ENCODE measurements around the gene C15orf62.

C15orf62 gene

DNA sequence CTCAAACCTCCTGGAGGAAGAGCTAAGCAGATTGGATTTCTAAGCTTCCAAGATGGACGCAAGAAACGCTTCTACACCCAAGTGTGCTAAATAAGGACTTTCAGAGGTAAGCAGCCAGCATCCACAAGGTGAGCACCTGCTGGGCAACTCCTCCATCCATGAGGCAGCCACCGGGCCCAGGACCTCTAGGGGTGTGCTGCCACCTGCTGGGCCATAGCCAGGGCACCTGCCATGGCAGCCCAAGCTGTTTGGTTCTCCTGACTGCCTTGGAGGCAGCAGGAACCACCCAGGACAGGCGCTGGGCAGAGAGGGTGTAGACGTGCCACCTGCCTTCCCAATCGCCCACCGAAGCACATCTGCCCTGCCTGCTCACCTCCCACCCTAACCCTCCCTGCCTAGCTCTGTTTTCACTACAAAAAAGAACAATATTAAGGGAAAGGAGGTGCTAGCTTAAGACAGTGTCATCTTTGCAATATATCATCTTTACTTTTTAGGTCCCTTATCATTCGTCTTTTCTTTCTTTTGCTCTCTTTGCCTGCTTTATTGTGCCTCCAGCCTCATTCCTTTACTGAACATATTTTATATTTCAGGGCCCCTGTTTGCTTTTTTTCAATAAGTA lies 12.9 kb downstream of the C15orf62 start:
- Histone ChIP-seq H3K9me3 (ENCODE audit: control insufficient read depth, insufficient read depth, low read length) (no peaks in the 10 kb centered on the region), H3K4me1 (ENCODE audit: insufficient read depth, low read length) (peaks cover 8% of the 10 kb centered on the region; the same call in 1 of the 2 replicates), H3K9ac (ENCODE audit: low read depth, low read length) (no peak overlapping the region), H3K36me3 (ENCODE audit: insufficient read depth, low read length) (peaks cover 4% of the 10 kb centered on the region; the same call in 1 of the 2 replicates)

DNA sequence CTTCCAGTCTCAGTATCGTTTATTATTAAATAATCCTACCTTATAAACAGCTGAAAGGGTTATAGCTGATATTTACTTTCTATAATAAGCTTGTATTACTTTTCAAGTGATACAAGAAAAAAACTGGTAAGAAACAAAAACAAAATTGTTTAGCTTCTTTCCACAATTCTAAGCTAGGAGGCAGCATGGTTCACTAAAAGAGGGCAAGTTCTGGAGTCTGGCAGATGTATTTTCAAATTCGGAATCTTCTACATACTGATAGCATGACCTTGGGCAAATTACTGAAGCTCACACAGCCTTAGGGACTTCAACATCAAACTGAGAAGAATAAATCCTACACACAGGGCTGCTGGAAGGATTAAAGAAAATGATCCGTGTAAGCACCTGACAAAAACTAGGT lies 15.4 kb downstream of the C15orf62 start:
- Histone ChIP-seq H3K9ac (ENCODE audit: low read depth, low read length) (no peak overlapping the region), H3K9me3 (ENCODE audit: control insufficient read depth, insufficient read depth, low read length) (no peaks in the 10 kb centered on the region), H3K36me3 (ENCODE audit: insufficient read depth, low read length) (no peaks in the 10 kb centered on the region), H3K4me1 (ENCODE audit: insufficient read depth, low read length) (peaks cover 8% of the 10 kb centered on the region)

DNA sequence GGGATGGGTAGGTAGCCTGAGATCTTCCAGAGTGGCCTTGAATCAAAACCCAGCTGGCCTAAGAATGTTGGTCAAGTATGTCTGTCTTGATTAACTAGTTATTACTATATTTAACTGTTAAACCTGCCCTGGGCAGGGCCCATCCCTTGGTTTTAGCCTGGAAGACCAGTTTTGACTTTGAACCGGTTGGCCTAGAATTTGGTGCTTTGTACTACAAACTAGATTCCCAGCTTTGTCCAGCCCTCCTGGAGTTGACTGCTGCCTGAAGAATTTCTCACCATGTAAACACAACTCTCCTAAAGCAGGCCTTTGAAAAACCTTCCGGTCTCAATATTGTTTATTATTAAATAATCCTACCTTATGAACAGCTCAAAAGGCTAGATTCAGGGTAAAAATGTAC lies 16.0 kb downstream of the C15orf62 start:
- Histone ChIP-seq H3K9ac (ENCODE audit: low read depth, low read length) (no peak overlapping the region), H3K36me3 (ENCODE audit: insufficient read depth, low read length) (no peaks in the 10 kb centered on the region), H3K9me3 (ENCODE audit: control insufficient read depth, insufficient read depth, low read length) (no peaks in the 10 kb centered on the region), H3K4me1 (ENCODE audit: insufficient read depth, low read length) (peaks cover 8% of the 10 kb centered on the region)

GRCh38 chr15:40787344-40787841 lies 17.6 kb downstream of the C15orf62 start:
- no peaks in the 10 kb centered on the region for H3K9me3 ChIP-seq (ENCODE audit: control insufficient read depth, insufficient read depth, low read length)
- no peaks in the 10 kb centered on the region for H3K36me3 ChIP-seq (ENCODE audit: insufficient read depth, low read length)
- peaks cover 8% of the 10 kb centered on the region for H3K4me1 ChIP-seq (ENCODE audit: insufficient read depth, low read length)
- no peak overlapping the region for H3K9ac ChIP-seq (ENCODE audit: low read depth, low read length)

GRCh38 chr15:40787991-40788390 lies 18.2 kb downstream of the C15orf62 start:
- Histone ChIP-seq H3K4me1 (ENCODE audit: insufficient read depth, low read length) (peaks cover 8% of the 10 kb centered on the region), H3K36me3 (ENCODE audit: insufficient read depth, low read length) (no peaks in the 10 kb centered on the region), H3K9me3 (ENCODE audit: control insufficient read depth, insufficient read depth, low read length) (no peaks in the 10 kb centered on the region), H3K9ac (ENCODE audit: low read depth, low read length) (no peak overlapping the region)

DNA sequence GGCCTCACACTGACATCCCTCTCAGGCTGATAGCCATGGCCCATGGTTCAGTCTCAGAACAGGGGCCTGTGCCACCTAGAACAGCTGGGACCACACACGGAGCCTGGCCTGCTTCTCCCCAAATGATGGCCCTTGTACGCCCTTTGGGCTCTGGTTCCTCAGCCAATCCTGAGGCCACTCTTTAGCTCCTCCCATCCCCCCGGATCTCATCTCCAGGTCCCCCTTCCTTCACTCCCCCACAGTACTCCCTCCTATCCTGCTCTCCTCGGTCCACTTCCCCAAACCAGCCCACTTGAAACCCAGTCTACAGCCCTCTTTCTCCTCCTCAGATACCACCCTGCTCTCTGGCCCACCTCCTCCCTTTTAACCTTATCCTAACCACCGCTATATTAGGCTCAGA lies 19.3 kb downstream of the C15orf62 start:
- H3K4me1 ChIP-seq (ENCODE audit: insufficient read depth, low read length): peaks cover 8% of the 10 kb centered on the region

GRCh38 chr15:40789999-40790398 lies 20.2 kb downstream of the C15orf62 start:
- peaks cover 8% of the 10 kb centered on the region for H3K4me1 ChIP-seq (ENCODE audit: insufficient read depth, low read length)
- H3K9ac ChIP-seq (ENCODE audit: low read depth, low read length): no peak overlapping the region
- H3K36me3 ChIP-seq (ENCODE audit: insufficient read depth, low read length): no peaks in the 10 kb centered on the region
- H3K9me3 ChIP-seq (ENCODE audit: control insufficient read depth, insufficient read depth, low read length): no peaks in the 10 kb centered on the region

More for the DNA sequence above, 19.3 kb downstream of the C15orf62 start:
- no peak overlapping the region for H3K9ac ChIP-seq (ENCODE audit: low read depth, low read length)
- H3K36me3 ChIP-seq (ENCODE audit: insufficient read depth, low read length): no peaks in the 10 kb centered on the region
- no peaks in the 10 kb centered on the region for H3K9me3 ChIP-seq (ENCODE audit: control insufficient read depth, insufficient read depth, low read length)

- Histone ChIP-seq H3K4me1 (ENCODE audit: insufficient read depth, low read length) (peaks cover 8% of the 10 kb centered on the region), H3K9ac (ENCODE audit: low read depth, low read length) (no peak overlapping the region), H3K9me3 (ENCODE audit: control insufficient read depth, insufficient read depth, low read length) (no peaks in the 10 kb centered on the region), H3K36me3 (ENCODE audit: insufficient read depth, low read length) (no peaks in the 10 kb centered on the region)
Observed at GRCh38 chr15:40790718-40791117, 20.9 kb downstream of the C15orf62 start.

DNA sequence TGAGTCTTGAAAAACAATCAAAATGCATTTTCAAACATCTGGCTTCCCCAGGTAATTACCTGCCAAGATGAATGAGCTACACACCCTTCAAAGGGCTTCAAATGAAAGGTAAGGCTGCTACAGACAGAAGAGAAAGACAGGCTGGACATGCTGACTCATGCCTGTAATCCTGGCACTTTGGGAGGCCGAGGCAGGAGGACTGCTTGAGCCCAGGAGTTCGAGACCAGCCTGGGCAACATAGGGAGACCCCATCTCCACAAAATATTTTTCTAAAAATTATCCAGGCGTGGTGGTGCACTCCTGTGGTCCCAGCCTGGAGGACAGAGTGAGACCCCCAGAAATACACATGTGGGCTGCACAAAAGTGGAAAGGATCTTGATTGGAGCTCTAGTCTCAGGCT lies 22.6 kb downstream of the C15orf62 start:
- no peaks in the 10 kb centered on the region for H3K36me3 ChIP-seq (ENCODE audit: insufficient read depth, low read length)
- H3K4me1 ChIP-seq (ENCODE audit: insufficient read depth, low read length): peaks cover 10% of the 10 kb centered on the region
- no peaks in the 10 kb centered on the region for H3K9me3 ChIP-seq (ENCODE audit: control insufficient read depth, insufficient read depth, low read length)
- H3K9ac ChIP-seq (ENCODE audit: low read depth, low read length): no peak overlapping the region

GRCh38 chr15:40793216-40793989 lies 23.6 kb downstream of the C15orf62 start:
- peaks cover 15% of the 10 kb centered on the region for H3K4me1 ChIP-seq (ENCODE audit: insufficient read depth, low read length)
- H3K36me3 ChIP-seq (ENCODE audit: insufficient read depth, low read length): no peaks in the 10 kb centered on the region
- H3K9ac ChIP-seq (ENCODE audit: low read depth, low read length): no peak overlapping the region
- H3K9me3 ChIP-seq (ENCODE audit: control insufficient read depth, insufficient read depth, low read length): no peaks in the 10 kb centered on the region

DNA sequence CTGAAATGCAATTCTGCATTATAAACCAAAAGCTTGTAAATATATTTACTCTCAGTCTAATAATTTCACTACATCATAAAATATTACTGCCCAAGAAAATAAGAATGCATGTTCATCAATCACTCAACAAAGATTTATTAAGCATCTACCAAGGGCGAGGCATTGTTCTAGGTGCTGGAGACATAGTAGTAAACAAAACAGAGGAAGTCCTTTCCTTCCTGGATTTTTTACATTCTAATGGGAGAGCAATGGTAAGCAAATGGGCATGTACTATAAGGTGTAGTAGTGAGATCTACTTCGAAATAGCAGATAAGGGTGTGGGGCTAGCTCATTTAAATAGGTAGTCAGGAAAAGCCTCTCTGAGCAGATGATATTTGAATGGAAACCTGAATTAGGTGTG lies 26.3 kb downstream of the C15orf62 start:
- no peak overlapping the region for H3K9ac ChIP-seq (ENCODE audit: low read depth, low read length)
- peaks cover 27% of the 10 kb centered on the region for H3K4me1 ChIP-seq (ENCODE audit: insufficient read depth, low read length)
- H3K9me3 ChIP-seq (ENCODE audit: control insufficient read depth, insufficient read depth, low read length): no peaks in the 10 kb centered on the region
- H3K36me3 ChIP-seq (ENCODE audit: insufficient read depth, low read length): no peaks in the 10 kb centered on the region

DNA sequence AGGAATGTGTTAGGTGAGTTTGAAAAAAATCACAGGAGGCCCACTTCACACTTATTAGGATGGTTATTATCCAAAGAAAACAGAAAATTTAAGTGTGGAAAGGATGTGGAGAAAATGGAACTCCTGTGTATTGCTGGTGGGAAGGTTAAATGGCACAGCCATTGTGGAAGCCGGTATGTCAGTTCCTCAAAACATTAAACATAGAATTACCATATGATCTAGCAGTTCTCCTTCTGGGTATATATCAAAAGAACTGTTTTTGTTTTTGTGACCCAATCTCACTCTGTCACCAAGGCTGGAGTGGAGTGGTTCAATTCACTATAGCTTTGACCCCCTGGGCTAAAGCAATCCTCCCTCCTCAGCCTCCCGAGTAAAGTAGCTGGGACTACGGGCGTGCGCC lies 26.7 kb downstream of the C15orf62 start:
- Histone ChIP-seq H3K9me3 (ENCODE audit: control insufficient read depth, insufficient read depth, low read length) (no peaks in the 10 kb centered on the region), H3K9ac (ENCODE audit: low read depth, low read length) (no peak overlapping the region), H3K4me1 (ENCODE audit: insufficient read depth, low read length) (peaks cover 27% of the 10 kb centered on the region), H3K36me3 (ENCODE audit: insufficient read depth, low read length) (no peaks in the 10 kb centered on the region)

GRCh38 chr15:40799523-40799922 lies 29.7 kb downstream of the C15orf62 start:
- Histone ChIP-seq H3K9me3 (ENCODE audit: control insufficient read depth, insufficient read depth, low read length) (no peaks in the 10 kb centered on the region), H3K36me3 (ENCODE audit: insufficient read depth, low read length) (no peaks in the 10 kb centered on the region), H3K9ac (ENCODE audit: low read depth, low read length) (no peak overlapping the region), H3K4me1 (ENCODE audit: insufficient read depth, low read length) (peaks cover 27% of the 10 kb centered on the region)

DNA sequence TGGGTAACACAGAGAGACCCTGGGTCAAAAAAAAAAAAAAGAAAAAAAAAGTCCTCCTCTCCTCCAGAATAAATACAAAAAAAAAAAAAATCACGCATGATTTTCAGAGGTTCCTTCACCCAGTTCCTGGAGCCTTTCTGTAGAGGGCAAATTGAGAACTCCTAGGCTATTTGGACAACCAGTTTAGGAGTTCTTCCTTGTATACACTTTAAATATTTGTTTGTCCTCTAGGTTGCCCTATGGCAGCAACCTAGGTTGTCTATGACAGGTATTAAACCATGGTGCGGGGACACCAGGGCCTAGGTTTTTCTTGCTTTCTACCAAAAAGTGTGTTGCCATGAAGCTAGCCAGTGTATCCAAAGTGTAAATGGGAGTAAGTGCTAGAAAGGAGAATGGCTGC lies 33.3 kb downstream of the C15orf62 start:
- H3K9me3 ChIP-seq (ENCODE audit: control insufficient read depth, insufficient read depth, low read length): no peaks in the 10 kb centered on the region
- peaks cover 18% of the 10 kb centered on the region for H3K4me1 ChIP-seq (ENCODE audit: insufficient read depth, low read length)
- H3K9ac ChIP-seq (ENCODE audit: low read depth, low read length): no peak overlapping the region

DNA sequence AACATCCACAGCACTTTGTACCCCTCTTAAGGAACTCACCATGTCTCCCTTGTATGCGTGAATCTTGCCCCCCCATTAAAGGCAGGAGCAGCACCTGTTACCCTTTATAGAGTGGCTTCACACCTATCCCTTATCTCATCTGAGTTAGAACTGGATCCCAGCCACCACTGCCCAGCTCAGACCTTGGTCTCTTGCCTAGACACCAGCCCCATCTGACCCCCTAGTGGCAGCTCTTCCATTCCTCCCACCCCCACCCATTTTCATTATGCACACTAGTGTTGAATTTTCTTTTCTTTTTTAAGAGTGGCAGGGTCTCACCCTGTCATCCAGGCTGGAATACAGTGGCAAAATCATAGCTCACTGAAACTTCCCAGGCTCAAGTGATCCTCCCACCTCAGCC lies 33.9 kb downstream of the C15orf62 start:
- Histone ChIP-seq H3K9ac (ENCODE audit: low read depth, low read length) (no peak overlapping the region), H3K9me3 (ENCODE audit: control insufficient read depth, insufficient read depth, low read length) (no peaks in the 10 kb centered on the region), H3K4me1 (ENCODE audit: insufficient read depth, low read length) (peaks cover 12% of the 10 kb centered on the region), H3K36me3 (ENCODE audit: insufficient read depth, low read length) (no peaks in the 10 kb centered on the region)

More for the DNA sequence above, 33.3 kb downstream of the C15orf62 start:
- no peaks in the 10 kb centered on the region for H3K36me3 ChIP-seq (ENCODE audit: insufficient read depth, low read length)
